ENCODE measurements around the gene FNBP1.
A peak's percentile ranks its signal among the peaks of the same experiment; 100 is the strongest.

FNBP1 gene

DNA sequence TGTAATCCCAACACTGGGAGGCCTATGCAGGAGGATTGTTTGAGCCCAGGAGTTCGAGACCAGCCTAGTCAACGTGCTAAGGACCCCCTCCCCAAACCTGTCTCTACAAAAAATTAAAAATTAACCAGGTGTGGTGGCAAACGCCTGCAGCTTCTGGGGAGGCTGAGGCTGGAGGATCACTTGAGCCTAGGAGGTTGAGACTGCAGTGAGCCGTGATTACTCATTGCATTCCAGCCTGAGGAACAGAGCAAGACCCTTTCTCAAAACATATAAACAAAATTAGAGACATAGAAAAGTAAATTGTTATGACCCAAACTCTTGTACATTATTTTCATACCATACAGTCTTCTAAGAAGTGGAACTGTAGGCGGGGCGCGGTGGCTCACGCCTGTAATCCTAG is 11.8 kb upstream of the FNBP1 start:
- peak overlapping the region; percentile 96 for H3K27ac ChIP-seq
- TF ChIP-seq, protein P1, sequence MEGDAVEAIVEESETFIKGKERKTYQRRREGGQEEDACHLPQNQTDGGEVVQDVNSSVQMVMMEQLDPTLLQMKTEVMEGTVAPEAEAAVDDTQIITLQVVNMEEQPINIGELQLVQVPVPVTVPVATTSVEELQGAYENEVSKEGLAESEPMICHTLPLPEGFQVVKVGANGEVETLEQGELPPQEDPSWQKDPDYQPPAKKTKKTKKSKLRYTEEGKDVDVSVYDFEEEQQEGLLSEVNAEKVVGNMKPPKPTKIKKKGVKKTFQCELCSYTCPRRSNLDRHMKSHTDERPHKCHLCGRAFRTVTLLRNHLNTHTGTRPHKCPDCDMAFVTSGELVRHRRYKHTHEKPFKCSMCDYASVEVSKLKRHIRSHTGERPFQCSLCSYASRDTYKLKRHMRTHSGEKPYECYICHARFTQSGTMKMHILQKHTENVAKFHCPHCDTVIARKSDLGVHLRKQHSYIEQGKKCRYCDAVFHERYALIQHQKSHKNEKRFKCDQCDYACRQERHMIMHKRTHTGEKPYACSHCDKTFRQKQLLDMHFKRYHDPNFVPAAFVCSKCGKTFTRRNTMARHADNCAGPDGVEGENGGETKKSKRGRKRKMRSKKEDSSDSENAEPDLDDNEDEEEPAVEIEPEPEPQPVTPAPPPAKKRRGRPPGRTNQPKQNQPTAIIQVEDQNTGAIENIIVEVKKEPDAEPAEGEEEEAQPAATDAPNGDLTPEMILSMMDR (conservative IDR thresholded peaks at IDR 0.05): no peak
- TF ChIP-seq ZFX (IDR thresholded peaks at IDR 0.05): no peak

DNA sequence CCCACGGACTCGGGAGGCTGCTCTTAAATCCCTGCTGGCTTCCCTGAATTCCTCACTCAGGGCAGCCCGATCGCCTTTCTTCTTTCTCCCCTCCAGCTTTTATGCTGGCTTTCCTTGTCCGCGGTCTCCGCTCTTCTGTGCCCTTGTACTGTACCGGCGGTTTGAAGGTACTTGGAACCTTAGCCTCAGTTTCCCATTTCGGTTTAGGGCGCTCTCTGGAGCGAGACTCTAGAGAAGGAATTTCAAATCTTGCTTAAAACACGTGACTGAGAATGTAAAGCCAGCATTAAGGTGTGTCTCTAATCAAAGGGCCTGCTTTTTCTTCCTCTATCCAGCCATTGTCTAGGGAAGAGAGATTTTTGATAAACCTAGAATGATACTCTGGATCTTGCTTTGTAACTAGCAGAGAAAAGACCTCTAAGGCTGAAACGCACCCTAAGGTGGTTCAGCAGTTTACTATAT is 11.4 kb upstream of the FNBP1 start:
- no peak for TF ChIP-seq ZFX (IDR thresholded peaks at IDR 0.05)
- TF ChIP-seq, protein P1 (conservative IDR thresholded peaks at IDR 0.05): no peak
- peak overlapping the region; percentile 96 for H3K27ac ChIP-seq

DNA sequence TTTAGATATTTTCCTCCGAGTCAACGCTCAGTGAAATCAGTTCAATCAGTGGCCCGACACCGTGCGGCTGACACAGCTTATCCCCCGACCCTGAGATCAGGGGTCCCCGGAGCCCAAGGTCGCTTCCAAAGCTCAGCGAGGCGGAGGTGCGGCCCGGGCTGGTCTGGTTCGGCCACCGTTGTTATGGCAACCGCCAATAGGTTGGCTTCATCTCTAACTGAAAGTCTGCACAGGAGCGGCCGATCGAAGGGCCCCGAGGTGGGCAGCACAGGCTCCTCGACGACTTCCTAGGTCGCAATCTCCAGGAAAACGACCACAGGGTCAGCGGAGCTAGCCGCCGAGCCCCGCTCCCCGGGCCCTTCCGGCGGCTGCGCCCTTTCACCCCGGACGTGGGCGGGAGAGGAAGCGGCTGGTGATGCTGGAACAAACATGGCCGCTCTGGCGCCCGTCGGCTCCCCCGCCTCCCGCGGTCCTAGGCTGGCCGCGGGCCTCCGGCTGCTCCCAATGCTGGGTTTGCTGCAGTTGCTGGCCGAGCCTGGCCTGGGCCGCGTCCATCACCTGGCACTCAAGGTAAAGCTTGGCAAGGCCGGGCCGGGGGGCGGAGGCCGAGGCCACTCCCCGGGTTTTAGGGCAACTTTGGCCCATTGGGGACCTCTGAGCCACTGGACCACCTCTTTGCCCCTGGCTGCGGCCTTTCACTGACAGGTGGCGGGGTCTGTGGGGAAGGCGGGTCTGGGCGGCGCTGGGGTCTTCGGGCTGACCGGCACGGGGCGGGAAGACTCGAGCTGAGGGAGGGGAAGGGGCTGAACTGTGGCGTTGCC is 10.7 kb upstream of the FNBP1 start, which contains the start of gene GPR107:
Gene GPR107, plus strand, starts transcription at position 403 of the 821 bp plus-strand sequence. Its CDS starts 27 bp downstream, at position 430.
- peak; percentile 79 for TF ChIP-seq ZFX (IDR thresholded peaks at IDR 0.05)
- TF ChIP-seq, protein P1 (conservative IDR thresholded peaks at IDR 0.05): no peak
- H3K27ac ChIP-seq: peak within 1 kb of the TSS; percentile 96

DNA sequence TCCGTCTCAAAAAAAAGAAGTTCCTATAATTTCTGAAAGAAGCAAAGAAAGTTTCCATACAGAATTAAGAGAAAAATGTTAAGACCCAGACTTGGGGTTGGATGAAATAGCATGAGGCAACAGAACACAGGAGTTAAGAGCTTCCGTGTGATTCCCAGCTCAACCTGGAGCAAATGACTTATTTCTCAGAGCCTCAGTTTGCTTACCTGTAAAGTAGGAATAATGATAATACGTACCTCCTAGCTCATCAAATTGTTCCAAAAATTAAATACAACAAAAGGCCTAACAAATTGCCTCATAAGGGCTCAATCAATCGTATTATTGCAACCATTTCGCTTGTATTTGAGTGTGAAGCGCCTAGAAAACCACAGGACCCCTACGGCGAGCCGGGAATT is 10.1 kb upstream of the FNBP1 start:
- H3K27ac ChIP-seq: peak overlapping the region; percentile 96
- TF ChIP-seq, protein P1 (conservative IDR thresholded peaks at IDR 0.05): no peak
- no peak for TF ChIP-seq ZFX (IDR thresholded peaks at IDR 0.05)

DNA sequence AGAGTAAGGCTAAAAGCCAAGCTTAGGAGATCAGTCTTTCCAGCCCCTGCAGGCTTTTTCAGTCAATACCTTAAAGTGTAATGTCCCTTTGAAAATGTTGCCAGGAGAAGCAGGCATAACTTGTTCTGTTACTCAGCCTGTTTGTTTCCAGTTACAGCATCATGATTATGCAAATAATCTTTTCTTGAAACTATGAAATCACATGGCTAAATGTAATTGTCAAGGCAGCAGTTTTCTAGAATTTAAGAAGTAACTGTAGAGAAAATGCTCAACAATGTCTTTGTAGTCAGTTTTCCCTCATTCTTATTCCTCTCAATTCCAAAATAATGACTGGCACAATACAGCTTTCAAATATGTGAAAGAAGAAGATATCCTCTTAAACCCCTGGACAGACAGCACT is 8.9 kb upstream of the FNBP1 start:
- TF ChIP-seq ZFX (IDR thresholded peaks at IDR 0.05): no peak
- TF ChIP-seq, protein P1 (conservative IDR thresholded peaks at IDR 0.05): no peak; the same call in 1 of the 2 replicates
- H3K27ac ChIP-seq: peak overlapping the region; percentile 96

DNA sequence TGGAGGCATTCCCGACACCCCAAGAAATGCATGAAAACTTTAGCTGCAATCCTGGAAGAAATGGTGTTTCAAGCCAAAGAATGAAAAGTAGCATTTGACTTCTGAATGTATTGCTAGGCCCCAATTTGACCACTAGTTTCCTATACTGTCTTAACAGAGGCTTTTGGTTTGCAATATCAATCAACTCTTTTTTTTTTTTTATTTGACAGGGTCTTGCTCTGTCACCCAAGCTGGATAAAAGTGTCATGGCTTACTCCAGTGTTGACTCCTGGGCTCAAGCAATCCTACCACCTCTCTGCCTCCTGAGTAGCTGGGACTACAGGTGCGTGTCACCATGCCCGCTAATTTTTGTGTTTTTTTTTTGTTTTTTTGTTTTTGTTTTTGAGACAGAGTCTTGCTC is 7.5 kb upstream of the FNBP1 start:
- peak overlapping the region; percentile 79 for H3K27ac ChIP-seq
- TF ChIP-seq, protein P1 (conservative IDR thresholded peaks at IDR 0.05): no peak
- no peak for TF ChIP-seq ZFX (IDR thresholded peaks at IDR 0.05)

DNA sequence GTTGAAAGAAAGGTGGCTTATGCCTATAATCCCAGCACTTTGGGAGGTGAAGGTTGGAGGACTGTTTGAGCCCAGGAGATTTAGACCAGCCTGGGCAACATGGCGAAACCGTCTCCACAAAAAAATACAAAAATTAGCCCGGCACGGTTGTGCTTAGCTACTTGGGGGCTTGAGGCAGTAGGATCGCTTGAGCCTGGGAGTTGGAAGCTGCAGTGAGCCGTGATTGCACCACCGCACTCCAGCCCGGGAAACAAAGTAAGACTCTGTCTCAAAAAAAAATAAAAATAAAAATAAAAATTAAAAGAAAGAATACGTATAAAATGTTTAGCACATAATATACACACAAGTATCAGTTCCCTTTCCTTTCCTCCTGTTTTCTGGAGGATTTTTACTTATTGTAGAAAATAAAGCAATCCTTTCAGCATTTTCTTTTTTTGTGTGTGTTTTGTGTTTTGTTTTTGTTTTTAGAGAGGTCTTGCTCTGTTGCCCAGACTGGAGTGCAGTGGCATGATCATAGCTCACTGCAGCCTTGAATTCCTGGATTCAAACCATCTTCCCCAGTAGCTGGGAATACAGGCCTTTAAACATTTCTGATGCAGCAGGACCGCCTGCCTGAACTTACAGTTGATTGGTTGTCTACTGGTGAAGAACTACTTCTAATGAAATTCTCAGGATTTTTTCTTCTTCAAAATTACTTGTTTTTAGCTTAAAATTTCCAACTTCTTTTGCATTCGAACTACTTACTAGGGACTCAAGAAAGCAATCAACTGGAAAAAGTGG is 6.6 kb upstream of the FNBP1 start:
- no peak overlapping the region for H3K27ac ChIP-seq
- TF ChIP-seq ZFX (IDR thresholded peaks at IDR 0.05): no peak
- TF ChIP-seq, protein P1 (conservative IDR thresholded peaks at IDR 0.05): no peak
